K562 (cell line): ENCODE results near the gene CALM3. TPM values are rescaled to one million over a fixed set of nuclear protein-coding genes. Genes with fewer than 3 reads are reported as not detected.

Experiments
- CHD1 ChIP-seq: fragments of 200-600 bp; sonication (generic); IDR thresholded peaks from one replicate; pipeline ENCODE4 v1.6.1; 2012; ENCODE audit warnings: mild to moderate bottlenecking, moderate library complexity, low read length, inconsistent platforms
- KDM4B ChIP-seq, 2 experiments: fragments of 450-650 bp in 1 of 2; sonication (generic) in 1 of 2; IDR thresholded peaks; 2 replicates each; pipeline ENCODE4 v1.6.1; 2016 to 2017; ENCODE audit warnings: borderline replicate concordance in 2 of 2, antibody characterized with exemption in 1 of 2, low read depth in 1 of 2, mild to moderate bottlenecking in 1 of 2
- LEF1 ChIP-seq: fragments of 450-650 bp; IDR thresholded peaks from 2 replicates; pipeline ENCODE4 v1.6.1; 2016; ENCODE audit warnings: mild to moderate bottlenecking
- MCM2 ChIP-seq: fragments of 450-650 bp; IDR thresholded peaks from 2 replicates; pipeline ENCODE4 v1.6.1; 2017; ENCODE audit warnings: low read depth, mild to moderate bottlenecking
- PHB ChIP-seq: fragments of 250-450 bp; sonication (Bioruptor Pico); IDR thresholded peaks from 2 replicates; pipeline ENCODE4 v1.5.0; 2021
- SPI1 ChIP-seq: IDR thresholded peaks from 2 replicates; pipeline ENCODE4 v1.6.1; 2011; ENCODE audit warnings: low read depth, low read length, control low read depth, borderline replicate concordance
- SRSF3 ChIP-seq: fragments of 200-400 bp; formaldehyde crosslinking; IDR thresholded peaks from 2 replicates; pipeline ENCODE4 v1.6.1; 2016; ENCODE audit warnings: mild to moderate bottlenecking, low read length, moderate library complexity; ENCODE audit not compliant: insufficient read depth
- SRSF9 ChIP-seq: fragments of 200-400 bp; formaldehyde crosslinking; IDR thresholded peaks from 2 replicates; pipeline ENCODE4 v1.6.1; 2017; ENCODE audit warnings: low read depth, low read length, borderline replicate concordance
- ZNF165 ChIP-seq: fragments of 250-450 bp; sonication (Bioruptor Pico); IDR thresholded peaks from 2 replicates; pipeline ENCODE4 v1.4.0; 2020; ENCODE audit warnings: borderline replicate concordance
- ZNF589 ChIP-seq: fragments of 200-800 bp; sonication (Bioruptor generic); IDR thresholded peaks from 2 replicates; pipeline ENCODE4 v1.6.1; 2016; ENCODE audit warnings: low read depth, missing genetic modification characterization, missing compliant biosample characterization
- polyA plus RNA-seq, 8 experiments: library from polyadenylated mRNA; depleted of rRNA in 4 of 8; stranded (reverse) in 5 of 8; unstranded in 3 of 8; fragments of >200 nt; fragmentation: Nextera tagmentation in 2 of 8; fragmentation: Illumina TruSeq in 1 of 8; extraction: Ambion mirVana in 2 of 8; extraction: Trizol in 1 of 8; gene quantifications; 2 replicates each; pipeline versions ENCODE4 v1.2.1 to v1.2.3, GENCODE V29; 2011 to 2014; ENCODE audit warnings: inconsistent platforms in 1 of 8, missing spikeins in 1 of 8
- total RNA-seq, 7 experiments: library from RNA; depleted of rRNA in 6 of 7; stranded (reverse); fragments of >200 nt in 6 of 7; fragmentation: Illumina TruSeq in 2 of 7; extraction: Trizol in 2 of 7; gene quantifications; 2 replicates each; pipeline versions ENCODE4 v1.2.1 to v1.2.3, GENCODE V29; 2011 to 2021; ENCODE audit warnings: low replicate concordance in 1 of 7
- TF ChIP-seq, protein P1 (sequence below), 2 experiments: fragments of 450-650 bp in 1 of 2; sonication (generic) in 1 of 2; formaldehyde crosslinking in 1 of 2; IDR thresholded peaks; 2 replicates each; pipeline versions ENCODE4 v1.7.1 to v1.9.0; 2016 to 2022; ENCODE audit warnings: inconsistent platforms in 1 of 2, mild to moderate bottlenecking in 1 of 2, missing genetic modification reagents in 1 of 2
- TF ChIP-seq, protein P2 (sequence below): fragments of 450-650 bp; IDR thresholded peaks from 2 replicates; pipeline ENCODE4 v1.6.1; 2018; ENCODE audit not compliant: partially characterized antibody
- TF ChIP-seq, protein P3 (sequence below), 2 experiments: IDR thresholded peaks; 2 replicates each; pipeline ENCODE4 v1.6.1; 2011; ENCODE audit warnings: borderline replicate concordance in 1 of 2, control low read depth in 1 of 2, low read depth in 1 of 2, low read length in 1 of 2, mild to moderate bottlenecking in 1 of 2, mixed read lengths in 1 of 2, moderate library complexity in 1 of 2; ENCODE audit not compliant: insufficient read depth in 1 of 2, insufficient read length in 1 of 2, poor library complexity in 1 of 2, severe bottlenecking in 1 of 2; ENCODE audit errors: extremely low read depth in 1 of 2

CALM3 gene
- total and polyA plus RNA-seq, 9 of the 15 experiments (the other 6 are each of a cell fraction or from before 2014, with no cell fraction given), result 34.6 to 350 (median 156) TPM

- TF ChIP-seq, protein P1, sequence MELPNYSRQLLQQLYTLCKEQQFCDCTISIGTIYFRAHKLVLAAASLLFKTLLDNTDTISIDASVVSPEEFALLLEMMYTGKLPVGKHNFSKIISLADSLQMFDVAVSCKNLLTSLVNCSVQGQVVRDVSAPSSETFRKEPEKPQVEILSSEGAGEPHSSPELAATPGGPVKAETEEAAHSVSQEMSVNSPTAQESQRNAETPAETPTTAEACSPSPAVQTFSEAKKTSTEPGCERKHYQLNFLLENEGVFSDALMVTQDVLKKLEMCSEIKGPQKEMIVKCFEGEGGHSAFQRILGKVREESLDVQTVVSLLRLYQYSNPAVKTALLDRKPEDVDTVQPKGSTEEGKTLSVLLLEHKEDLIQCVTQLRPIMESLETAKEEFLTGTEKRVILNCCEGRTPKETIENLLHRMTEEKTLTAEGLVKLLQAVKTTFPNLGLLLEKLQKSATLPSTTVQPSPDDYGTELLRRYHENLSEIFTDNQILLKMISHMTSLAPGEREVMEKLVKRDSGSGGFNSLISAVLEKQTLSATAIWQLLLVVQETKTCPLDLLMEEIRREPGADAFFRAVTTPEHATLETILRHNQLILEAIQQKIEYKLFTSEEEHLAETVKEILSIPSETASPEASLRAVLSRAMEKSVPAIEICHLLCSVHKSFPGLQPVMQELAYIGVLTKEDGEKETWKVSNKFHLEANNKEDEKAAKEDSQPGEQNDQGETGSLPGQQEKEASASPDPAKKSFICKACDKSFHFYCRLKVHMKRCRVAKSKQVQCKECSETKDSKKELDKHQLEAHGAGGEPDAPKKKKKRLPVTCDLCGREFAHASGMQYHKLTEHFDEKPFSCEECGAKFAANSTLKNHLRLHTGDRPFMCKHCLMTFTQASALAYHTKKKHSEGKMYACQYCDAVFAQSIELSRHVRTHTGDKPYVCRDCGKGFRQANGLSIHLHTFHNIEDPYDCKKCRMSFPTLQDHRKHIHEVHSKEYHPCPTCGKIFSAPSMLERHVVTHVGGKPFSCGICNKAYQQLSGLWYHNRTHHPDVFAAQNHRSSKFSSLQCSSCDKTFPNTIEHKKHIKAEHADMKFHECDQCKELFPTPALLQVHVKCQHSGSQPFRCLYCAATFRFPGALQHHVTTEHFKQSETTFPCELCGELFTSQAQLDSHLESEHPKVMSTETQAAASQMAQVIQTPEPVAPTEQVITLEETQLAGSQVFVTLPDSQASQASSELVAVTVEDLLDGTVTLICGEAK (IDR thresholded peaks at IDR 0.05), result no peak
- TF ChIP-seq, protein P1 (CRISPR knock-in tag; IDR thresholded peaks at IDR 0.05), result no peak
- TF ChIP-seq SRSF9 (no peak), PHB (CRISPR knock-in tag) (no peak), SPI1 (peak; percentile 96), SRSF3 (no peak), MCM2 (no peak), LEF1 (no peak), CHD1 (no peak), ZNF589 (no peak), KDM4B (IDR thresholded peaks at IDR 0.05; ENCODE audit: borderline replicate concordance in 2 of 2, low read depth in 1 of 2) (no peak), ZNF165 (no peak)
- TF ChIP-seq, protein P2, sequence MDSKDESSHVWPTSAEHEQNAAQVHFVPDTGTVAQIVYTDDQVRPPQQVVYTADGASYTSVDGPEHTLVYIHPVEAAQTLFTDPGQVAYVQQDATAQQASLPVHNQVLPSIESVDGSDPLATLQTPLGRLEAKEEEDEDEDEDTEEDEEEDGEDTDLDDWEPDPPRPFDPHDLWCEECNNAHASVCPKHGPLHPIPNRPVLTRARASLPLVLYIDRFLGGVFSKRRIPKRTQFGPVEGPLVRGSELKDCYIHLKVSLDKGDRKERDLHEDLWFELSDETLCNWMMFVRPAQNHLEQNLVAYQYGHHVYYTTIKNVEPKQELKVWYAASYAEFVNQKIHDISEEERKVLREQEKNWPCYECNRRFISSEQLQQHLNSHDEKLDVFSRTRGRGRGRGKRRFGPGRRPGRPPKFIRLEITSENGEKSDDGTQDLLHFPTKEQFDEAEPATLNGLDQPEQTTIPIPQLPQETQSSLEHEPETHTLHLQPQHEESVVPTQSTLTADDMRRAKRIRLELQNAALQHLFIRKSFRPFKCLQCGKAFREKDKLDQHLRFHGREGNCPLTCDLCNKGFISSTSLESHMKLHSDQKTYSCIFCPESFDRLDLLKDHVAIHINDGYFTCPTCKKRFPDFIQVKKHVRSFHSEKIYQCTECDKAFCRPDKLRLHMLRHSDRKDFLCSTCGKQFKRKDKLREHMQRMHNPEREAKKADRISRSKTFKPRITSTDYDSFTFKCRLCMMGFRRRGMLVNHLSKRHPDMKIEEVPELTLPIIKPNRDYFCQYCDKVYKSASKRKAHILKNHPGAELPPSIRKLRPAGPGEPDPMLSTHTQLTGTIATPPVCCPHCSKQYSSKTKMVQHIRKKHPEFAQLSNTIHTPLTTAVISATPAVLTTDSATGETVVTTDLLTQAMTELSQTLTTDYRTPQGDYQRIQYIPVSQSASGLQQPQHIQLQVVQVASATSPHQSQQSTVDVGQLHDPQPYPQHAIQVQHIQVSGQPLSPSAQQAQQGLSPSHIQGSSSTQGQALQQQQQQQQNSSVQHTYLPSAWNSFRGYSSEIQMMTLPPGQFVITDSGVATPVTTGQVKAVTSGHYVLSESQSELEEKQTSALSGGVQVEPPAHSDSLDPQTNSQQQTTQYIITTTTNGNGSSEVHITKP, result no peak
- TF ChIP-seq, protein P3, sequence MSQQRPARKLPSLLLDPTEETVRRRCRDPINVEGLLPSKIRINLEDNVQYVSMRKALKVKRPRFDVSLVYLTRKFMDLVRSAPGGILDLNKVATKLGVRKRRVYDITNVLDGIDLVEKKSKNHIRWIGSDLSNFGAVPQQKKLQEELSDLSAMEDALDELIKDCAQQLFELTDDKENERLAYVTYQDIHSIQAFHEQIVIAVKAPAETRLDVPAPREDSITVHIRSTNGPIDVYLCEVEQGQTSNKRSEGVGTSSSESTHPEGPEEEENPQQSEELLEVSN (IDR thresholded peaks at IDR 0.05; ENCODE audit: borderline replicate concordance in 1 of 2, extremely low read depth in 1 of 2, insufficient read depth in 1 of 2, insufficient read length in 1 of 2, low read depth in 1 of 2, low read length in 1 of 2, poor library complexity in 1 of 2, severe bottlenecking in 1 of 2), result no peak
Measured at GRCh38 chr19:46629546-46630025, 28.5 kb downstream of the CALM3 start (continued).
